Tibial nerve (tissue), 4 donors: Measurements from ENCODE around the gene PACSIN2. TPM values are rescaled to one million over a fixed set of nuclear protein-coding genes. Genes with fewer than 3 reads are reported as not detected.
A peak's percentile ranks its signal among the peaks of the same experiment; 100 is the strongest.

Source experiments
- DNase-seq, 2 donors: peaks; one replicate each; pipeline ENCODE4 v3.0.0-alpha.2; 2019; ENCODE audit warnings: low spot score in 2 of 2
- H3K27ac ChIP-seq, 4 donors: fragments of 200-600 bp; sonication (generic) in 3 of 4; one replicate each; pipeline ENCODE4 v1.5.1; 2017 to 2019; ENCODE audit warnings: mild to moderate bottlenecking in 1 of 4
- H3K27me3 ChIP-seq, 2 donors: fragments of 200-600 bp; sonication (generic) in 1 of 2; one replicate each; pipeline versions ENCODE4 v1.5.1 to v1.6.0; 2017 to 2019
- H3K36me3 ChIP-seq, 3 donors: fragments of 200-600 bp; sonication (generic); one replicate each; pipeline ENCODE4 v1.5.1; 2018 to 2019
- H3K4me1 ChIP-seq, 4 donors: fragments of 200-600 bp; sonication (generic) in 3 of 4; one replicate each; pipeline ENCODE4 v1.5.1; 2017 to 2019
- H3K4me3 ChIP-seq, 4 donors: fragments of 200-600 bp; sonication (generic) in 3 of 4; one replicate each; pipeline ENCODE4 v1.5.1; 2017 to 2019; ENCODE audit warnings: mild to moderate bottlenecking in 1 of 4, moderate library complexity in 1 of 4
- H3K9me3 ChIP-seq, 4 donors: fragments of 200-600 bp; sonication (generic) in 3 of 4; one replicate each; pipeline ENCODE4 v1.5.1; 2017 to 2019
- EP300 ChIP-seq, 2 donors: sonication (generic); formaldehyde crosslinking; IDR thresholded peaks; one replicate each; pipeline ENCODE4 v1.6.1; 2017; ENCODE audit warnings: antibody characterized with exemption in 2 of 2, mild to moderate bottlenecking in 1 of 2
- POLR2A ChIP-seq, 2 donors: fragments of 450-650 bp; IDR thresholded peaks; one replicate each; pipeline ENCODE4 v1.6.1; 2017; ENCODE audit warnings: antibody characterized with exemption in 2 of 2, mild to moderate bottlenecking in 2 of 2, moderate library complexity in 2 of 2
- WGBS, 2 donors: methylation state at CpG; one replicate each; pipeline ENCODE4 v1.1.5; 2018; 5-methylcytosine and 5-hydroxymethylcytosine counted together
- total RNA-seq, 4 donors: library from RNA; depleted of rRNA; stranded (reverse); fragments of >200 nt; gene quantifications; one replicate each; pipeline ENCODE4 v1.1.0, GENCODE V29; 2016
- TF ChIP-seq, protein P1 (sequence below), 5 experiments: fragments of 200-600 bp in 3 of 5; fragments of 450-650 bp in 2 of 5; sonication (generic) in 3 of 5; IDR thresholded peaks; one replicate each; pipeline ENCODE4 v1.5.1; 2016 to 2019; ENCODE audit warnings: antibody characterized with exemption in 5 of 5, mild to moderate bottlenecking in 3 of 5, moderate library complexity in 2 of 5

Gene PACSIN2
- total RNA-seq, 4 donors from 2014 or later = 45.9 to 78.2 (median 59.0) TPM

DNA sequence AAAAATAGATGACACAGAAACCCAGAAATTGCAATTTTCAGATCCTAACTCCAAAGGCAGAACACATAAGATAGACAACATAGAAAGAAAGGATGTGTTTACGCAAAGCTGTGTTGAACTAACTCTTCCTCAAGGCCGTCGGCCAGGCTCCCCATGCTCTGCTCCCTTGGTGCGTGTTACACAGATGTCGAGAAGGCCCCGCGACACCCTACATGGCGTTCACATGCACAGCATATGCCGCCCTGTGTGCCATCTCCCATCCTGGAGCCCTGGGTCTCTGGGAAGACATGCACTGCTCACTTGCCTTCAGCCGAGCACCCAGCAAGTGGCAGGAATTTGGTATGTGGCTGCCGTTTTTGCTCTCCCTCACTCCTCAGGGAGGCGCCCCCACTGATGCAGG lies 110.9 kb downstream of the PACSIN2 start:
- Histone ChIP-seq H3K27ac (no peak overlapping the region), H3K4me1 (peaks cover 0 to 48% (median 28%) of the 10 kb centered on the region in 4 donors)
- WGBS, 2 donors = 89 to 93% methylated on average over 12 of the region's 12 CpGs

DNA sequence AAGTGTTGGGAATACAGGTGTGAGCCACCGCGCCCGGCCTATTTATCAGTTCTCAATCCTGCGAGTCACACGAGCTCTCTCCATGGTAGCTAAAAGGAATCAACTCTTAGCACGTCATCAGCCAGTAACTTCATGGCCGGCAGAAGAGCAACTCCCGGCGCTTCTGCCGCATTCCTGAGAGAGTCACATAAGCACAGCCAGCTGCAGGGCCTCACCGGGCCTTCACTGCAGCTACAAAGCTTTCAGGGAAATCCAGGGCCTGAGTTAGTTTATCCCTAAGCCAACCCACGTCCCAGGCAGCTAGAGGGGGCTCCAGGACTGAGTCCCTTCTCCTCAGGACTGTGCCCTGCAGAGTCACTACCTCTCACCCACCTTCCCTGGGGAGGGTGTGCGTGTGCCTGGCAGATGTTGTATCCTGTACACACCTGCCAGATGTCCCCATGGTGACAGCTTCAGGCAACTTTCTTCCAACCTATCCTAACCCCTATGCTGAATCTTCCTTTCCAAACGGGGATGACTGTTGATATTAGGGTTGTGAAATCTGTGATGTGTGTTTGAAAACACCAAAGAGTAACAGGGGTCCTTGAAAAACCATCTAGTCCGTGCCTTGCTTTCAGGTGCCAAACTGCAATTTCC lies 112.0 kb downstream of the PACSIN2 start:
- DNase-seq = no peak
- Histone ChIP-seq H3K27ac (no peak overlapping the region), H3K4me1 (peaks cover 0 to 40% (median 26%) of the 10 kb centered on the region in 4 donors)

More for the DNA sequence above, 110.9 kb downstream of the PACSIN2 start:
- Histone ChIP-seq H3K4me3 (no peak overlapping the region), H3K9me3 (no peaks in the 10 kb centered on the region), H3K27me3 (no peaks in the 10 kb centered on the region), H3K36me3 (peaks cover 0 to 5% (median 0%) of the 10 kb centered on the region in 3 donors)
- TF ChIP-seq EP300 (IDR thresholded peaks at IDR 0.05) (no peak), POLR2A (IDR thresholded peaks at IDR 0.05) (no peak)
- TF ChIP-seq, protein P1, sequence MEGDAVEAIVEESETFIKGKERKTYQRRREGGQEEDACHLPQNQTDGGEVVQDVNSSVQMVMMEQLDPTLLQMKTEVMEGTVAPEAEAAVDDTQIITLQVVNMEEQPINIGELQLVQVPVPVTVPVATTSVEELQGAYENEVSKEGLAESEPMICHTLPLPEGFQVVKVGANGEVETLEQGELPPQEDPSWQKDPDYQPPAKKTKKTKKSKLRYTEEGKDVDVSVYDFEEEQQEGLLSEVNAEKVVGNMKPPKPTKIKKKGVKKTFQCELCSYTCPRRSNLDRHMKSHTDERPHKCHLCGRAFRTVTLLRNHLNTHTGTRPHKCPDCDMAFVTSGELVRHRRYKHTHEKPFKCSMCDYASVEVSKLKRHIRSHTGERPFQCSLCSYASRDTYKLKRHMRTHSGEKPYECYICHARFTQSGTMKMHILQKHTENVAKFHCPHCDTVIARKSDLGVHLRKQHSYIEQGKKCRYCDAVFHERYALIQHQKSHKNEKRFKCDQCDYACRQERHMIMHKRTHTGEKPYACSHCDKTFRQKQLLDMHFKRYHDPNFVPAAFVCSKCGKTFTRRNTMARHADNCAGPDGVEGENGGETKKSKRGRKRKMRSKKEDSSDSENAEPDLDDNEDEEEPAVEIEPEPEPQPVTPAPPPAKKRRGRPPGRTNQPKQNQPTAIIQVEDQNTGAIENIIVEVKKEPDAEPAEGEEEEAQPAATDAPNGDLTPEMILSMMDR (IDR thresholded peaks at IDR 0.05) = no peak
- DNase-seq = no peak

DNA sequence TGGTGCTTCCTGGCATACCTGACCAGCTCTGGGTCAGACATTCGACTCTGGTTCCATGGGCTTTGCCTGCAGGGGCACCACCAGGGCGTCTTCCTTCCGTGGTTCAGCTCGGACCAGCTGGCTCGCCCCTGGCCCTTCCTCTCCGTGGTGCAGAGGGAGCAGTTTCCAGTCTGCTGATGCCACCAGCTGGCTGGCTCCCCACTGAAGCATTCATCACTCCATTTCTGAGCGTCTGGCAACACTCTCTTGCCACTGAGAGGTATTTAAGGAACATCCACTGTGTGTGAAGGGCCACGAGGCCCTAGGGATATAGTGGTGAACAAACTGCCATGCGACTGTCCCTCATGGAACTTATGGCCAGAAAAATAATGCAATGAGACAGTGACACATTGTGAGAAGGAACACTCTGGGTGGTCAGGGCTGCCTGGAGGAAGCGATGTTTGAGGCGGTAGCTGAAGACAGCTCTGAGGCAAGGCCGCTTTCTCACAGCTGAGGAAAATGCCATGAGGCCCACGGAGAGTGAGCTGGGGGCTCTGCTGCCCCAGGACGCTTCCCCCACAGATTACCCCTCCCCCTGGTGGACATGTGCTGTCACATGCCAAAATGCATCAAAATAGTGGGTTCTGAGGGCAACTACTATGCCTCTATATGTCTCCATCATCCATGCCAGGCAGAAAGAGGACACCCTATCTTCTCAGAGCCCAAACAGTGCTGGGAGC lies 113.0 kb downstream of the PACSIN2 start:
- no peaks in the 10 kb centered on the region for H3K27me3 ChIP-seq
- H3K9me3 ChIP-seq = no peaks in the 10 kb centered on the region
- no peak overlapping the region for H3K27ac ChIP-seq
- no peak overlapping the region for H3K4me3 ChIP-seq
- 71 to 81% methylated on average over 14 of the region's 14 CpGs for WGBS, 2 donors
- no peak for TF ChIP-seq POLR2A (IDR thresholded peaks at IDR 0.05)
- TF ChIP-seq, protein P1 (IDR thresholded peaks at IDR 0.05) = peak in 1 of 5 experiments; percentile 11
- peaks cover 0 to 5% (median 0%) of the 10 kb centered on the region in 3 donors for H3K36me3 ChIP-seq
- DNase-seq = no peak
- H3K4me1 ChIP-seq = peaks cover 0 to 30% (median 19%) of the 10 kb centered on the region in 4 donors

More for the DNA sequence above, 112.0 kb downstream of the PACSIN2 start:
- H3K9me3 ChIP-seq = no peaks in the 10 kb centered on the region
- no peaks in the 10 kb centered on the region for H3K27me3 ChIP-seq
- no peak overlapping the region for H3K4me3 ChIP-seq
- peaks cover 0 to 5% (median 0%) of the 10 kb centered on the region in 3 donors for H3K36me3 ChIP-seq
- 82 to 92% methylated on average over 15 of the region's 15 CpGs for WGBS, 2 donors
- TF ChIP-seq POLR2A (IDR thresholded peaks at IDR 0.05) (no peak), EP300 (IDR thresholded peaks at IDR 0.05) (no peak)
- TF ChIP-seq, protein P1 (IDR thresholded peaks at IDR 0.05) = no peak

DNA sequence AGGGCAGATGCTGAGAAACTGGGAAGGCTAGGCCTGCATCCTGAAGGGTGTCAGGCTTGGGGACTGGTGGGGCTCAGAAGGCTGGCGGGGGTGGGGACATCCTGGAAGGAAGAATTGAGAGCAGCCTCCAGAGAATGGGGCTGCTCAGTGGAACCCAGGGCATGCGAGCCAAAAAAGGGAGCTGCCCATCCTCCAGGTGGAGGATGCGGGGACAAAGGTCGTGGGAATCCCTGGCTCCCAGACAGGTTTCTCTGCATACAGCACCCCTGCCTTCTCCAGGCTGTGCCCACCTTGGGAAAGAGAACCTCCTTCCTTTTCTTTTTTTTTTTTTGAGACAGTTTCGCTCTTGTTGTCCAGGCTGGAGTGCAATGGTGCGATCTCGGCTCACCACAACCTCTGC lies 117.0 kb downstream of the PACSIN2 start:
- TF ChIP-seq EP300 (IDR thresholded peaks at IDR 0.05) = no peak
- TF ChIP-seq, protein P1 (IDR thresholded peaks at IDR 0.05) = no peak
- TF ChIP-seq POLR2A (IDR thresholded peaks at IDR 0.05) = no peak
- no peak overlapping the region for H3K4me3 ChIP-seq
- H3K9me3 ChIP-seq = no peaks in the 10 kb centered on the region
- peaks cover 0 to 20% (median 3%) of the 10 kb centered on the region in 4 donors for H3K4me1 ChIP-seq
- no peak for DNase-seq
- peaks cover 0 to 10% (median 0%) of the 10 kb centered on the region in 3 donors for H3K36me3 ChIP-seq
- WGBS, 2 donors = 88 to 93% methylated on average over 7 of the region's 7 CpGs
- H3K27ac ChIP-seq = no peak overlapping the region
- no peaks in the 10 kb centered on the region for H3K27me3 ChIP-seq

DNA sequence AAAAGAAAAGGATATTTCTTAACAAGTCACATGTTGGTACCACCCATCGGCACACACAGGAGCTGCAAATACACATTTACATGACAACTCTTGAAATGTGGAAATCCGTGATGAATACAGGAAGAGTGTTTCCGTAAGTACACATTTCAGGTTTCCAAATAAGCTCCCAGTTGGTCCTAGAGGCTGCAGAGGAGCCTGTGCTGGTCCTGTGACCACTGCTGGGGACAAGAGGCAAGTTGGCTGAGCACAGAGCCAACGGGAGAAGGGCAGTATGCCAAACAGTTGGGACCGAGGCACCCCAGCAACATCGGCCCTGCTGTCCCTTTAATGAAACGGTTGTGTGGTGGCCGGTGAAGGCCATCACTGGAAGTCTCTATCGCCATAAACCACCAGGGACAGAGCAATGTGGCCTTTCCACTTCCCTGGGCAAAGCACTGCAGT lies 119.4 kb downstream of the PACSIN2 start:
- H3K27ac ChIP-seq = peak overlapping the region in 1 of 4 donors; percentile 36
- no peak overlapping the region for H3K4me3 ChIP-seq
- no peaks in the 10 kb centered on the region for H3K9me3 ChIP-seq
- H3K4me1 ChIP-seq = peaks cover 0 to 20% (median 4%) of the 10 kb centered on the region in 4 donors
- TF ChIP-seq EP300 (IDR thresholded peaks at IDR 0.05) (peak in 1 of 2 donors; percentile 23), POLR2A (IDR thresholded peaks at IDR 0.05) (no peak)
- H3K36me3 ChIP-seq = peaks cover 0 to 29% (median 0%) of the 10 kb centered on the region in 3 donors
- no peaks in the 10 kb centered on the region for H3K27me3 ChIP-seq
- no peak for DNase-seq
- WGBS, 2 donors = 66 to 71% methylated on average over 5 to 9 of the region's 9 CpGs
